Vagina (tissue), 2 donors: Measurements from ENCODE around the gene COL23A1.

Experiments used
- POLR2AphosphoS5 ChIP-seq, 2 donors: sonication (generic); formaldehyde crosslinking; IDR thresholded peaks; one replicate each; pipeline ENCODE4 v1.9.0; 2017; ENCODE audit warnings: antibody characterized with exemption in 2 of 2, mild to moderate bottlenecking in 2 of 2, low read depth in 1 of 2; ENCODE audit not compliant: insufficient read depth in 1 of 2
- TF ChIP-seq, protein P1 (sequence below), 3 experiments: fragments of 450-650 bp in 2 of 3; fragments of 200-600 bp in 1 of 3; sonication (generic) in 1 of 3; IDR thresholded peaks; one replicate each; pipeline ENCODE4 v1.5.1; 2017 to 2019; ENCODE audit warnings: antibody characterized with exemption in 3 of 3, mild to moderate bottlenecking in 2 of 3, moderate library complexity in 2 of 3

DNA sequence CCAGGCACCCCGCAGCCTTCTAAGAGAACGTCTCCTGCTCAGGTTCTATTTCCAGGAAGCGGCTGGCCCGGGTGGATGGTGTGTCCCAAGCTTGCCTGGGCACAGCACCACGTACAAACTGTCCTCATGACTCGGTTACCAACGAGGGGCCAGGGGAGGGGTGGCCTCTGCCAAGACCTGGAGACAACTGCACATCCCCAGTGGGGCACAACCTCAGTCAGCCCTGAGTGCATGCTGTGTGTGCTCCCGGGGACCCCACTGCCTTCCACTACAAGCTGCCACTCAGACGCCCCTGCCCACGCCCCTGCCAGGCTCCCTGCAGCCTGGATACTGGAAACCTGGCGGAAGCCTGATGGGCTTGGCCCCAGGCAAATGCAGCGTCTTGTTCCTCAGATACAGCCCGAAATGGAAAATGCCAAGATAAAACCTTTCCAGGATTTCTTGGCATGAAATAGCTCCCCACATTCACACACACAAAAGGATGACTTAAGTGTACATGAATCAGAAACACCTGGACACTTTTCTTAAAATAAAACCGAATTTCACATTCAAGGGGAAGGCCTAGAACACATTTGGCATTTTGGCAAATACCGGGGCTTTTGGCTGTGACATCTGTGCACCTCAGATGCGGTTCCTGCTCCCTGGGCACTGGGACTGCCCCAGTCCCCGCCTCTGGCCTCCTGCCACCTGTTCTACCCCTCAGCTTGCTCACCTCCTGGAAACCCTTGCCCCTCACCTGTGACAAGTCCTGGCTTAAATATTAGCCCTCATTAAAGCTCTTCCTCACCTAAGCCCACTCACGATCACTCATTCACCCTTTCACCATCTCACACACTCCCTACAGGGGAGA is 62.5 kb downstream of the COL23A1 start:
- TF ChIP-seq, protein P1, sequence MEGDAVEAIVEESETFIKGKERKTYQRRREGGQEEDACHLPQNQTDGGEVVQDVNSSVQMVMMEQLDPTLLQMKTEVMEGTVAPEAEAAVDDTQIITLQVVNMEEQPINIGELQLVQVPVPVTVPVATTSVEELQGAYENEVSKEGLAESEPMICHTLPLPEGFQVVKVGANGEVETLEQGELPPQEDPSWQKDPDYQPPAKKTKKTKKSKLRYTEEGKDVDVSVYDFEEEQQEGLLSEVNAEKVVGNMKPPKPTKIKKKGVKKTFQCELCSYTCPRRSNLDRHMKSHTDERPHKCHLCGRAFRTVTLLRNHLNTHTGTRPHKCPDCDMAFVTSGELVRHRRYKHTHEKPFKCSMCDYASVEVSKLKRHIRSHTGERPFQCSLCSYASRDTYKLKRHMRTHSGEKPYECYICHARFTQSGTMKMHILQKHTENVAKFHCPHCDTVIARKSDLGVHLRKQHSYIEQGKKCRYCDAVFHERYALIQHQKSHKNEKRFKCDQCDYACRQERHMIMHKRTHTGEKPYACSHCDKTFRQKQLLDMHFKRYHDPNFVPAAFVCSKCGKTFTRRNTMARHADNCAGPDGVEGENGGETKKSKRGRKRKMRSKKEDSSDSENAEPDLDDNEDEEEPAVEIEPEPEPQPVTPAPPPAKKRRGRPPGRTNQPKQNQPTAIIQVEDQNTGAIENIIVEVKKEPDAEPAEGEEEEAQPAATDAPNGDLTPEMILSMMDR (IDR thresholded peaks at IDR 0.05), result no peak
- no peak for TF ChIP-seq POLR2AphosphoS5 (IDR thresholded peaks at IDR 0.05; ENCODE audit: insufficient read depth in 1 of 2, low read depth in 1 of 2)
